ENCODE data around the gene GDF15.

The GDF15 gene

GRCh38 chr19:18428173-18428786, 42.3 kb downstream of the GDF15 start:
- no peak overlapping the region for H3K4me3 ChIP-seq (ENCODE audit: low read length)
- H4K20me1 ChIP-seq (ENCODE audit: insufficient read depth, low read length), result no peaks in the 10 kb centered on the region
- H3F3A ChIP-seq (ENCODE audit: insufficient read depth, low read length), result no peaks in the 10 kb centered on the region
- no peak for DNase-seq
- H3K4me1 ChIP-seq (ENCODE audit: low read length), result peaks cover 4% of the 10 kb centered on the region; the same call in 1 of the 2 replicates
- no peaks in the 10 kb centered on the region for H3K36me3 ChIP-seq (replicated peaks; ENCODE audit: insufficient read depth, low read length)
- peak overlapping the region; percentile 97; the same call in 1 of the 2 replicates for H3K4me2 ChIP-seq (ENCODE audit: low read depth, low read length)
- TF ChIP-seq EZH2 (optimal IDR thresholded peaks at IDR 0.05; ENCODE audit: low read depth, low read length) (no peak), CTCF (IDR thresholded peaks at IDR 0.05; ENCODE audit: low read length) (no peak), EZH2phosphoT487 (IDR thresholded peaks at IDR 0.05; ENCODE audit: low read length) (no peak)
- no peak overlapping the region for H2AFZ ChIP-seq (ENCODE audit: low read length)
- peaks cover 7% of the 10 kb centered on the region; the same call in 1 of the 2 replicates for H3K27me3 ChIP-seq (replicated peaks; ENCODE audit: insufficient read depth, low read length)
- H3K9ac ChIP-seq (ENCODE audit: low read length), result no peak overlapping the region
- H3K9me2 ChIP-seq (replicated peaks; ENCODE audit: insufficient read depth, low read length), result no peaks in the 10 kb centered on the region
- no peaks in the 10 kb centered on the region for H3K9me3 ChIP-seq (replicated peaks; ENCODE audit: insufficient read depth, low read length)
- no peaks in the 10 kb centered on the region for H3K79me2 ChIP-seq (ENCODE audit: low read length)
- H3K27ac ChIP-seq (ENCODE audit: low read length), result no peak overlapping the region

- H3K27ac ChIP-seq (ENCODE audit: low read length), result no peak overlapping the region
- no peaks in the 10 kb centered on the region for H3K9me3 ChIP-seq (replicated peaks; ENCODE audit: insufficient read depth, low read length)
- peak overlapping the region; percentile 68 for H3K4me3 ChIP-seq (ENCODE audit: low read length)
- H4K20me1 ChIP-seq (ENCODE audit: insufficient read depth, low read length), result no peaks in the 10 kb centered on the region
- peak; percentile 77 for DNase-seq
- no peaks in the 10 kb centered on the region for H3K36me3 ChIP-seq (replicated peaks; ENCODE audit: insufficient read depth, low read length)
- H3K9ac ChIP-seq (ENCODE audit: low read length), result peak overlapping the region; percentile 56; the same call in 1 of the 2 replicates
- no peaks in the 10 kb centered on the region for H3F3A ChIP-seq (ENCODE audit: insufficient read depth, low read length)
- H3K4me2 ChIP-seq (ENCODE audit: low read depth, low read length), result peak overlapping the region; percentile 97
- H3K27me3 ChIP-seq (replicated peaks; ENCODE audit: insufficient read depth, low read length), result peaks cover 10% of the 10 kb centered on the region; the same call in 1 of the 2 replicates
- H3K79me2 ChIP-seq (ENCODE audit: low read length), result no peaks in the 10 kb centered on the region
- TF ChIP-seq EZH2 (optimal IDR thresholded peaks at IDR 0.05; ENCODE audit: low read depth, low read length) (no peak), EZH2phosphoT487 (IDR thresholded peaks at IDR 0.05; ENCODE audit: low read length) (no peak), CTCF (IDR thresholded peaks at IDR 0.05; ENCODE audit: low read length) (no peak)
- H3K4me1 ChIP-seq (ENCODE audit: low read length), result peaks cover 4% of the 10 kb centered on the region; the same call in 1 of the 2 replicates
- no peaks in the 10 kb centered on the region for H3K9me2 ChIP-seq (replicated peaks; ENCODE audit: insufficient read depth, low read length)
- H2AFZ ChIP-seq (ENCODE audit: low read length), result peak overlapping the region; percentile 77
Observed at GRCh38 chr19:18428787-18429674, 43.1 kb downstream of the GDF15 start.

- Histone ChIP-seq H4K20me1 (ENCODE audit: insufficient read depth, low read length) (no peaks in the 10 kb centered on the region), H3K9ac (ENCODE audit: low read length) (peak overlapping the region; percentile 56; the same call in 1 of the 2 replicates), H3K27me3 (replicated peaks; ENCODE audit: insufficient read depth, low read length) (peaks cover 16% of the 10 kb centered on the region; the same call in 1 of the 2 replicates), H3K79me2 (ENCODE audit: low read length) (no peaks in the 10 kb centered on the region), H3K4me1 (ENCODE audit: low read length) (peaks cover 4% of the 10 kb centered on the region; the same call in 1 of the 2 replicates), H2AFZ (ENCODE audit: low read length) (peak overlapping the region; percentile 77; the same call in 1 of the 2 replicates), H3K4me3 (ENCODE audit: low read length) (peak overlapping the region; percentile 68), H3K9me2 (replicated peaks; ENCODE audit: insufficient read depth, low read length) (no peaks in the 10 kb centered on the region), H3K9me3 (replicated peaks; ENCODE audit: insufficient read depth, low read length) (no peaks in the 10 kb centered on the region), H3F3A (ENCODE audit: insufficient read depth, low read length) (no peaks in the 10 kb centered on the region), H3K36me3 (replicated peaks; ENCODE audit: insufficient read depth, low read length) (no peaks in the 10 kb centered on the region), H3K4me2 (ENCODE audit: low read depth, low read length) (peak overlapping the region; percentile 97), H3K27ac (ENCODE audit: low read length) (no peak overlapping the region)
- DNase-seq, result no peak
- TF ChIP-seq EZH2phosphoT487 (IDR thresholded peaks at IDR 0.05; ENCODE audit: low read length) (no peak), CTCF (IDR thresholded peaks at IDR 0.05; ENCODE audit: low read length) (no peak), EZH2 (optimal IDR thresholded peaks at IDR 0.05; ENCODE audit: low read depth, low read length) (no peak)
Observed at GRCh38 chr19:18429717-18430416, 43.9 kb downstream of the GDF15 start.

Measured in MM.1S (cell line).